Measurements from ENCODE around the gene ITGAX. TPM values are rescaled to one million over a fixed set of nuclear protein-coding genes. Genes with fewer than 3 reads are reported as not detected.

Gene ITGAX
- total RNA-seq, 1 experiment from 2014 or later = not detected

GRCh38 chr16:31330553-31330890 is 24.5 kb upstream of the ITGAX start:
- no TSS peak for BruUV-seq (replicated peaks)
- Mint-ChIP-seq H3K36me3 (ENCODE audit: insufficient read depth, unreplicated experiment) (peaks cover 6% of the 10 kb centered on the region), H3K9me3 (ENCODE audit: unreplicated experiment) (peaks cover 5% of the 10 kb centered on the region), H3K4me3 (ENCODE audit: unreplicated experiment) (peak overlapping the region; percentile 4), H3K4me1 (ENCODE audit: low read depth, unreplicated experiment) (peaks cover 11% of the 10 kb centered on the region), H3K27me3 (ENCODE audit: insufficient read depth, unreplicated experiment) (peaks cover 20% of the 10 kb centered on the region), H3K27ac (ENCODE audit: unreplicated experiment) (no peak overlapping the region)
- Histone ChIP-seq H3K4me3 (ENCODE audit: low read depth, low read length) (no peak overlapping the region), H3K36me3 (ENCODE audit: control insufficient read depth, insufficient read depth, low read length) (no peaks in the 10 kb centered on the region), H3K4me1 (no peaks in the 10 kb centered on the region), H3K27me3 (replicated peaks; ENCODE audit: control insufficient read depth, insufficient read depth, low read length) (no peaks in the 10 kb centered on the region), H3K9me3 (no peaks in the 10 kb centered on the region)
- CTCF ChIA-PET = no interaction called here
- intact Hi-C loops (cut with micrococcal nuclease; ENCODE audit: unreplicated experiment) = loop anchor here (5.0 kb wide), 1 partner anchor 113 kb away; the partner anchor contains the start of gene PYDC1
- no peak for DNase-seq
- TF ChIP-seq CTCF (IDR thresholded peaks at IDR 0.05; ENCODE audit: insufficient read depth in 1 of 2, low read depth in 1 of 2, low read length in 1 of 2, severe bottlenecking in 1 of 2, unreplicated experiment in 1 of 2) = no peak
- POLR2A ChIA-PET = no interaction called here

- H3K9me3 ChIP-seq = no peaks in the 10 kb centered on the region
- Mint-ChIP-seq H3K4me3 (ENCODE audit: unreplicated experiment) (no peak overlapping the region), H3K27me3 (ENCODE audit: insufficient read depth, unreplicated experiment) (peaks cover 18% of the 10 kb centered on the region), H3K9me3 (ENCODE audit: unreplicated experiment) (no peaks in the 10 kb centered on the region), H3K36me3 (ENCODE audit: insufficient read depth, unreplicated experiment) (peaks cover 6% of the 10 kb centered on the region), H3K27ac (ENCODE audit: unreplicated experiment) (no peak overlapping the region), H3K4me1 (ENCODE audit: low read depth, unreplicated experiment) (peaks cover 14% of the 10 kb centered on the region)
- ChIA-PET CTCF (no interaction called here), POLR2A (no interaction called here)
- H3K4me1 ChIP-seq = no peaks in the 10 kb centered on the region
- intact Hi-C loops (cut with micrococcal nuclease; ENCODE audit: unreplicated experiment) = loop anchor here (5.0 kb wide), 1 partner anchor 114 kb away; the partner anchor contains the start of gene PYDC1
- no peaks in the 10 kb centered on the region for H3K36me3 ChIP-seq (ENCODE audit: control insufficient read depth, insufficient read depth, low read length)
- H3K4me3 ChIP-seq (ENCODE audit: low read depth, low read length) = peak overlapping the region; percentile 13
- H3K27me3 ChIP-seq (replicated peaks; ENCODE audit: control insufficient read depth, insufficient read depth, low read length) = no peaks in the 10 kb centered on the region
- no peak for TF ChIP-seq CTCF (IDR thresholded peaks at IDR 0.05; ENCODE audit: insufficient read depth in 1 of 2, low read depth in 1 of 2, low read length in 1 of 2, severe bottlenecking in 1 of 2, unreplicated experiment in 1 of 2)
- no TSS peak for BruUV-seq (replicated peaks)
- no peak for DNase-seq
Observed at GRCh38 chr16:31331141-31331764, 23.7 kb upstream of the ITGAX start.

- Mint-ChIP-seq H3K4me1 (ENCODE audit: low read depth, unreplicated experiment) (peaks cover 14% of the 10 kb centered on the region), H3K27ac (ENCODE audit: unreplicated experiment) (no peak overlapping the region), H3K27me3 (ENCODE audit: insufficient read depth, unreplicated experiment) (peaks cover 16% of the 10 kb centered on the region), H3K36me3 (ENCODE audit: insufficient read depth, unreplicated experiment) (peaks cover 6% of the 10 kb centered on the region), H3K4me3 (ENCODE audit: unreplicated experiment) (no peak overlapping the region), H3K9me3 (ENCODE audit: unreplicated experiment) (no peaks in the 10 kb centered on the region)
- TF ChIP-seq CTCF (IDR thresholded peaks at IDR 0.05; ENCODE audit: insufficient read depth in 1 of 2, low read depth in 1 of 2, low read length in 1 of 2, severe bottlenecking in 1 of 2, unreplicated experiment in 1 of 2) = no peak
- ChIA-PET CTCF (no interaction called here), POLR2A (no interaction called here)
- H3K27me3 ChIP-seq (replicated peaks; ENCODE audit: control insufficient read depth, insufficient read depth, low read length) = no peaks in the 10 kb centered on the region
- no peaks in the 10 kb centered on the region for H3K4me1 ChIP-seq
- H3K9me3 ChIP-seq = no peaks in the 10 kb centered on the region
- H3K36me3 ChIP-seq (ENCODE audit: control insufficient read depth, insufficient read depth, low read length) = no peaks in the 10 kb centered on the region
- BruUV-seq (replicated peaks) = no TSS peak
- H3K4me3 ChIP-seq (ENCODE audit: low read depth, low read length) = no peak overlapping the region
- intact Hi-C loops (cut with micrococcal nuclease; ENCODE audit: unreplicated experiment) = loop anchor here (5.0 kb wide), 1 partner anchor 115 kb away; the partner anchor contains the start of gene PYDC1
- no peak for DNase-seq
Observed at GRCh38 chr16:31331807-31332301, 23.1 kb upstream of the ITGAX start.
